NT2/D1 (cell line): ENCODE data around the gene ATP9A.

Source experiments
- DNase-seq: peaks from one replicate; pipeline ENCODE4 v3.0.0-alpha.2; 2011; ENCODE audit warnings: low read depth, low spot score
- H3K27me3 ChIP-seq: 2 replicates; pipeline ENCODE4 v1.6.0; 2011; ENCODE audit warnings: mild to moderate bottlenecking; ENCODE audit not compliant: insufficient read length, insufficient read depth
- H3K36me3 ChIP-seq: 2 replicates; pipeline ENCODE4 v1.6.1; 2011; ENCODE audit warnings: mild to moderate bottlenecking, low read length, mixed read lengths; ENCODE audit not compliant: insufficient read depth, insufficient read length
- H3K4me1 ChIP-seq: 2 replicates; pipeline ENCODE4 v1.5.1; 2011; ENCODE audit not compliant: insufficient read depth, insufficient read length
- H3K4me3 ChIP-seq: 2 replicates; pipeline ENCODE4 v1.5.1; 2011; ENCODE audit warnings: low read depth; ENCODE audit not compliant: insufficient read length
- H3K9ac ChIP-seq: 2 replicates; pipeline ENCODE4 v1.6.0; 2011; ENCODE audit warnings: low read depth; ENCODE audit not compliant: insufficient read length
- H3K9me3 ChIP-seq: 2 replicates; pipeline ENCODE4 v1.5.1; 2011; ENCODE audit warnings: mild to moderate bottlenecking, low read length; ENCODE audit not compliant: insufficient read depth
- SUZ12 ChIP-seq: IDR thresholded peaks from 2 replicates; pipeline ENCODE4 v1.6.1; 2011; ENCODE audit not compliant: insufficient read length, insufficient read depth; ENCODE audit errors: extremely low read depth
- YY1 ChIP-seq: IDR thresholded peaks from 2 replicates; pipeline ENCODE4 v1.6.1; 2011; ENCODE audit not compliant: insufficient read length, insufficient read depth
- ZNF274 ChIP-seq: IDR thresholded peaks from 2 replicates; pipeline ENCODE4 v1.6.1; 2011; ENCODE audit warnings: mild to moderate bottlenecking, low read depth, low read length

Gene ATP9A

GRCh38 chr20:51703400-51704287 lies 64.5 kb downstream of the ATP9A start:
- Histone ChIP-seq H3K4me3 (no peak overlapping the region), H3K9ac (no peak overlapping the region), H3K9me3 (no peaks in the 10 kb centered on the region), H3K27me3 (no peaks in the 10 kb centered on the region), H3K4me1 (peaks cover 5% of the 10 kb centered on the region), H3K36me3 (no peaks in the 10 kb centered on the region)
- no peak for DNase-seq
- TF ChIP-seq ZNF274 (no peak), YY1 (no peak), SUZ12 (no peak)

- no peaks in the 10 kb centered on the region for H3K9me3 ChIP-seq
- no peak overlapping the region for H3K9ac ChIP-seq
- TF ChIP-seq ZNF274 = no peak
- no peak for TF ChIP-seq SUZ12
- no peak for TF ChIP-seq YY1
- H3K4me1 ChIP-seq = peaks cover 6% of the 10 kb centered on the region
- no peak for DNase-seq
- no peak overlapping the region for H3K4me3 ChIP-seq
- H3K27me3 ChIP-seq = no peaks in the 10 kb centered on the region
- no peaks in the 10 kb centered on the region for H3K36me3 ChIP-seq
Observed at GRCh38 chr20:51702556-51702955, 65.6 kb downstream of the ATP9A start.

- peaks cover 6% of the 10 kb centered on the region for H3K4me1 ChIP-seq
- DNase-seq = no peak
Observed at GRCh38 chr20:51700809-51701285, 67.3 kb downstream of the ATP9A start.

GRCh38 chr20:51698252-51698651 lies 69.9 kb downstream of the ATP9A start:
- TF ChIP-seq ZNF274 (no peak), YY1 (no peak), SUZ12 (no peak)
- no peak for DNase-seq
- no peak overlapping the region for H3K9ac ChIP-seq

More at GRCh38 chr20:51700809-51701285, 67.3 kb downstream of the ATP9A start:
- H3K36me3 ChIP-seq = no peaks in the 10 kb centered on the region
- no peaks in the 10 kb centered on the region for H3K9me3 ChIP-seq
- no peak overlapping the region for H3K9ac ChIP-seq
- no peak for TF ChIP-seq ZNF274
- TF ChIP-seq SUZ12 = no peak
- no peak for TF ChIP-seq YY1
- no peaks in the 10 kb centered on the region for H3K27me3 ChIP-seq
- H3K4me3 ChIP-seq = no peak overlapping the region

GRCh38 chr20:51697096-51697826 lies 70.9 kb downstream of the ATP9A start:
- H3K9ac ChIP-seq = no peak overlapping the region
- H3K4me3 ChIP-seq = no peak overlapping the region

More at GRCh38 chr20:51698252-51698651, 69.9 kb downstream of the ATP9A start:
- Histone ChIP-seq H3K9me3 (no peaks in the 10 kb centered on the region), H3K4me3 (no peak overlapping the region), H3K36me3 (no peaks in the 10 kb centered on the region), H3K27me3 (no peaks in the 10 kb centered on the region), H3K4me1 (peaks cover 3% of the 10 kb centered on the region)

GRCh38 chr20:51696304-51697071 lies 71.7 kb downstream of the ATP9A start:
- DNase-seq = no peak
- no peak overlapping the region for H3K4me3 ChIP-seq
- H3K9me3 ChIP-seq = no peaks in the 10 kb centered on the region

More at GRCh38 chr20:51697096-51697826, 70.9 kb downstream of the ATP9A start:
- no peaks in the 10 kb centered on the region for H3K27me3 ChIP-seq
- H3K9me3 ChIP-seq = no peaks in the 10 kb centered on the region
- no peaks in the 10 kb centered on the region for H3K36me3 ChIP-seq
- H3K4me1 ChIP-seq = peaks cover 3% of the 10 kb centered on the region
- no peak for DNase-seq
- no peak for TF ChIP-seq SUZ12
- TF ChIP-seq YY1 = no peak
- TF ChIP-seq ZNF274 = no peak

More at GRCh38 chr20:51696304-51697071, 71.7 kb downstream of the ATP9A start:
- no peaks in the 10 kb centered on the region for H3K27me3 ChIP-seq
- H3K4me1 ChIP-seq = peaks cover 3% of the 10 kb centered on the region
- H3K9ac ChIP-seq = no peak overlapping the region
- no peaks in the 10 kb centered on the region for H3K36me3 ChIP-seq
- TF ChIP-seq SUZ12 = no peak
- no peak for TF ChIP-seq ZNF274
- TF ChIP-seq YY1 = no peak
